ENCODE results near the gene PLCH1. TPM values are rescaled to one million over a fixed set of nuclear protein-coding genes. Genes with fewer than 3 reads are reported as not detected.

PLCH1 gene
- total RNA-seq, 1 experiment from 2014 or later, result 3.1 TPM

- DNase-seq (ENCODE audit: low spot score), result peak; percentile 81
- CTCF ChIA-PET, result interaction anchor here (0.8 kb wide), 1 partner anchor 338 kb away, joined by 4 read pairs; no protein-coding TSS in a partner anchor
- intact Hi-C loops (cut with micrococcal nuclease; ENCODE audit: unreplicated experiment), result loop anchor here (5.0 kb wide), 1 partner anchor 234 kb away; no protein-coding TSS in a partner anchor
- BruUV-seq (replicated peaks), result no TSS peak
- TF ChIP-seq CTCF (conservative IDR thresholded peaks at IDR 0.05; ENCODE audit: low read depth, low read length), result no peak
- no peak for TF ChIP-seq EZH2 (IDR thresholded peaks at IDR 0.05; ENCODE audit: borderline replicate concordance, low read depth, low read length, poor library complexity, severe bottlenecking)
- no peaks in the 10 kb centered on the region for H3K27me3 ChIP-seq (replicated peaks; ENCODE audit: insufficient read depth, low read depth, low read length, poor library complexity)
- H3K4me1 ChIP-seq (ENCODE audit: insufficient read depth, low read length, poor library complexity, severe bottlenecking), result peaks cover 25% of the 10 kb centered on the region
- no peaks in the 10 kb centered on the region for H3K36me3 ChIP-seq (ENCODE audit: insufficient read depth, low read length, poor library complexity, severe bottlenecking)
- peak overlapping the region; percentile 86 for H3K27ac ChIP-seq (ENCODE audit: low read depth, low read length, poor library complexity, severe bottlenecking)
- peaks cover 12% of the 10 kb centered on the region for H3K9me3 ChIP-seq (ENCODE audit: low read depth, low read length, poor library complexity, severe bottlenecking)
- H3K4me3 ChIP-seq (ENCODE audit: low read depth, low read length, poor library complexity, severe bottlenecking), result peak overlapping the region; percentile 8
- POLR2A ChIA-PET (ENCODE audit: low non-redundant PET), result no interaction called here
These were observed 381.2 kb downstream of the PLCH1 start for GRCh38 chr3:155363690-155364070.

- Histone ChIP-seq H3K36me3 (ENCODE audit: insufficient read depth, low read length, poor library complexity, severe bottlenecking) (no peaks in the 10 kb centered on the region), H3K27ac (ENCODE audit: low read depth, low read length, poor library complexity, severe bottlenecking) (peak overlapping the region; percentile 86), H3K4me1 (ENCODE audit: insufficient read depth, low read length, poor library complexity, severe bottlenecking) (peaks cover 25% of the 10 kb centered on the region), H3K4me3 (ENCODE audit: low read depth, low read length, poor library complexity, severe bottlenecking) (peak overlapping the region; percentile 8), H3K27me3 (replicated peaks; ENCODE audit: insufficient read depth, low read depth, low read length, poor library complexity) (no peaks in the 10 kb centered on the region), H3K9me3 (ENCODE audit: low read depth, low read length, poor library complexity, severe bottlenecking) (peaks cover 12% of the 10 kb centered on the region)
- DNase-seq (ENCODE audit: low spot score), result peak; percentile 96
- POLR2A ChIA-PET (ENCODE audit: low non-redundant PET), result no interaction called here
- no peak for TF ChIP-seq EZH2 (IDR thresholded peaks at IDR 0.05; ENCODE audit: borderline replicate concordance, low read depth, low read length, poor library complexity, severe bottlenecking)
- no peak for TF ChIP-seq CTCF (conservative IDR thresholded peaks at IDR 0.05; ENCODE audit: low read depth, low read length)
- CTCF ChIA-PET, result no interaction called here
- no TSS peak for BruUV-seq (replicated peaks)
- intact Hi-C loops (cut with micrococcal nuclease; ENCODE audit: unreplicated experiment), result loop anchor here (5.0 kb wide), 1 partner anchor 234 kb away; no protein-coding TSS in a partner anchor
These were observed 381.8 kb downstream of the PLCH1 start for GRCh38 chr3:155362808-155363689.

- TF ChIP-seq CTCF (conservative IDR thresholded peaks at IDR 0.05; ENCODE audit: low read depth, low read length) (no peak), EZH2 (IDR thresholded peaks at IDR 0.05; ENCODE audit: borderline replicate concordance, low read depth, low read length, poor library complexity, severe bottlenecking) (no peak)
- Histone ChIP-seq H3K36me3 (ENCODE audit: insufficient read depth, low read length, poor library complexity, severe bottlenecking) (no peaks in the 10 kb centered on the region), H3K4me1 (ENCODE audit: insufficient read depth, low read length, poor library complexity, severe bottlenecking) (peaks cover 20% of the 10 kb centered on the region), H3K9me3 (ENCODE audit: low read depth, low read length, poor library complexity, severe bottlenecking) (peaks cover 7% of the 10 kb centered on the region), H3K4me3 (ENCODE audit: low read depth, low read length, poor library complexity, severe bottlenecking) (no peak overlapping the region), H3K27me3 (replicated peaks; ENCODE audit: insufficient read depth, low read depth, low read length, poor library complexity) (no peaks in the 10 kb centered on the region), H3K27ac (ENCODE audit: low read depth, low read length, poor library complexity, severe bottlenecking) (no peak overlapping the region)
- DNase-seq (ENCODE audit: low spot score), result no peak
- intact Hi-C loops (cut with micrococcal nuclease; ENCODE audit: unreplicated experiment), result loop anchor here (5.0 kb wide), 1 partner anchor 237 kb away; no protein-coding TSS in a partner anchor
- BruUV-seq (replicated peaks), result no TSS peak
- ChIA-PET CTCF (no interaction called here), POLR2A (ENCODE audit: low non-redundant PET) (no interaction called here)
These were observed 384.6 kb downstream of the PLCH1 start for GRCh38 chr3:155360281-155360680.

All from A673 (cell line).